Stomach (tissue), 9 donors: ENCODE measurements around the gene VPS33B. TPM values are rescaled to one million over a fixed set of nuclear protein-coding genes. Genes with fewer than 3 reads are reported as not detected.
"Not testable (repeated sequence)": the region's sequence is repeated elsewhere in the genome, so short reads cannot be mapped to it uniquely, and the experiment has no call there.

Source experiments
- DNase-seq, 2 donors: peaks; one replicate each; pipeline versions ENCODE4 v3.0.0 to v3.0.0-alpha.2; 2013 to 2019
- H3K27ac ChIP-seq, 5 donors: fragments of 200-600 bp in 4 of 5; sonication (generic) in 4 of 5; one replicate each; pipeline ENCODE4 v1.5.1; 2013 to 2019; ENCODE audit warnings: mild to moderate bottlenecking in 1 of 5, moderate library complexity in 1 of 5
- H3K27me3 ChIP-seq, 3 donors: fragments of 200-600 bp; sonication (generic); one replicate each; pipeline ENCODE4 v1.5.1; 2017 to 2019; ENCODE audit warnings: mixed run types in 1 of 3
- H3K36me3 ChIP-seq, 4 donors: fragments of 200-600 bp; sonication (generic); 1 replicate in 3 of 4; 2 replicates in 1 of 4; pipeline ENCODE4 v1.5.1; 2016 to 2019
- H3K4me1 ChIP-seq, 4 donors: fragments of 200-600 bp; sonication (generic); one replicate each; pipeline ENCODE4 v1.5.1; 2016 to 2019
- H3K4me3 ChIP-seq, 4 donors: fragments of 200-600 bp; sonication (generic) in 3 of 4; one replicate each; pipeline ENCODE4 v1.5.1; 2016 to 2019; ENCODE audit warnings: mild to moderate bottlenecking in 1 of 4
- H3K9me3 ChIP-seq, 4 donors: fragments of 200-600 bp; sonication (generic); one replicate each; pipeline ENCODE4 v1.5.1; 2016 to 2019
- CTCF ChIP-seq, 7 experiments: fragments of 450-650 bp in 4 of 7; fragments of 200-600 bp in 3 of 7; sonication (generic) in 3 of 7; IDR thresholded peaks; one replicate each; pipeline ENCODE4 v1.5.1; 2016 to 2019; ENCODE audit warnings: antibody characterized with exemption in 7 of 7, control low read depth in 2 of 7, mild to moderate bottlenecking in 1 of 7
- EP300 ChIP-seq: sonication (generic); formaldehyde crosslinking; IDR thresholded peaks from one replicate; pipeline ENCODE4 v1.6.1; 2017; ENCODE audit warnings: antibody characterized with exemption
- POLR2A ChIP-seq, 4 donors: fragments of 450-650 bp; IDR thresholded peaks; one replicate each; pipeline ENCODE4 v1.6.1; 2016; ENCODE audit warnings: antibody characterized with exemption in 4 of 4, control low read depth in 2 of 4, mild to moderate bottlenecking in 1 of 4, moderate library complexity in 1 of 4
- POLR2AphosphoS5 ChIP-seq, 3 donors: sonication (generic); formaldehyde crosslinking; IDR thresholded peaks; one replicate each; pipeline ENCODE4 v1.6.1; 2016; ENCODE audit warnings: antibody characterized with exemption in 3 of 3
- WGBS, 5 donors: extraction: QIAGEN DNeasy Blood & Tissue Kit in 3 of 5; methylation state at CpG; one replicate each; pipeline versions ENCODE4 v1.1.5 to v1.1.7; 2013 to 2018; 5-methylcytosine and 5-hydroxymethylcytosine counted together
- intact Hi-C: fragments of 100-400 bp; cut with DNase I; formaldehyde crosslinking; loops from one replicate; pipeline ENCODE4 v1.15.1; 2023; ENCODE audit warnings: low total_unique reads
- polyA plus RNA-seq, 3 donors: library from polyadenylated mRNA; stranded (reverse); fragments of 200-250 nt; gene quantifications; one replicate each; pipeline ENCODE4 v1.2.3, GENCODE V29; 2013
- total RNA-seq, 5 donors: library from RNA; depleted of rRNA; stranded (reverse); fragments of >200 nt; gene quantifications; one replicate each; pipeline versions ENCODE4 v1.1.0 to v1.2.3, GENCODE V29; 2014 to 2016
- donor health status: healthy with polysubstance abuse.
- donor health status: Bipolar disorder and iron deficiency.
- donor health status: healthy.

VPS33B gene
- total and polyA plus RNA-seq, 8 donors: 1.2 to 23.2 (median 12.6) TPM

- no peak for DNase-seq
- no peak overlapping the region for H3K4me3 ChIP-seq
- H3K4me1 ChIP-seq: peaks cover 17 to 43% (median 28%) of the 10 kb centered on the region in 4 donors
- TF ChIP-seq POLR2A (IDR thresholded peaks at IDR 0.05): no peak
- TF ChIP-seq CTCF (IDR thresholded peaks at IDR 0.05): no peak
- no peak for TF ChIP-seq POLR2AphosphoS5 (IDR thresholded peaks at IDR 0.05)
- TF ChIP-seq EP300: no peak
- H3K27me3 ChIP-seq: no peaks in the 10 kb centered on the region
- 69 to 81% (median 77%) methylated on average over 3 of the region's 3 CpGs for WGBS, 5 donors
- no peak overlapping the region for H3K27ac ChIP-seq
- no peaks in the 10 kb centered on the region for H3K9me3 ChIP-seq
- peaks cover 9 to 52% (median 47%) of the 10 kb centered on the region in 4 donors for H3K36me3 ChIP-seq
- intact Hi-C loops: no loop called here
These were observed 4.2 kb downstream of the VPS33B start for GRCh38 chr15:91018158-91018557.

- TF ChIP-seq CTCF (IDR thresholded peaks at IDR 0.05) (no peak), POLR2AphosphoS5 (IDR thresholded peaks at IDR 0.05) (no peak), EP300 (no peak), POLR2A (IDR thresholded peaks at IDR 0.05) (no peak)
- Histone ChIP-seq H3K27me3 (no peaks in the 10 kb centered on the region), H3K36me3 (peaks cover 13 to 56% (median 51%) of the 10 kb centered on the region in 4 donors), H3K4me1 (peaks cover 15 to 39% (median 24%) of the 10 kb centered on the region in 4 donors), H3K4me3 (no peak overlapping the region), H3K27ac (no peak overlapping the region), H3K9me3 (no peaks in the 10 kb centered on the region)
- DNase-seq: no peak
- intact Hi-C loops: no loop called here
- WGBS, 5 donors: 64 to 80% (median 70%) methylated on average over 5 of the region's 5 CpGs
These were observed 4.7 kb downstream of the VPS33B start for GRCh38 chr15:91017716-91018115.

DNA sequence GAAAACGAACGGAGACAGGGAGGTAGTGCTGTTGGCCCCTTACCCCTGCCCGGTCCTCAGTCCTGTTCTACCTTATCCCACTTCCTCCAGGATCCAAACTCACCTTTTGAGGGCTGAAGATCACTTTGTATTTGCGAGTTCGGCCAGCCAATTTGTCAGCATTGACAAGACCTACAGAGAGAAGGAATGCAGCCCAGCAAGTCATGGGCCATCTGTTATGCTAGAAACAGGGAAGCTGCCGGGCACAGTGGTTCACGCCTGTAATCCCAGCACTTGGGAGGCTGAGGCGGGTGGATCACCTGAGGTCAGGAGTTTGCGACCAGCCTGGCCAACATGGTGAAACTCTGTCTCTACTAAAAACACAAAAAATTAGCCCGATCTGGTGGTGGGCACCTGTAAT, 8.7 kb downstream of the VPS33B start:
- H3K9me3 ChIP-seq, H3K4me3 ChIP-seq, H3K27ac ChIP-seq, intact Hi-C loops, H3K27me3 ChIP-seq: not testable (repeated sequence)
- WGBS, 5 donors: 88 to 96% (median 94%) methylated on average over 10 of the region's 10 CpGs
- Histone ChIP-seq H3K36me3 (peaks cover 22 to 90% (median 90%) of the 10 kb centered on the region in 4 donors), H3K4me1 (peaks cover 0 to 11% (median 0%) of the 10 kb centered on the region in 4 donors)
- DNase-seq: peak in 1 of 2 donors; percentile 44

DNA sequence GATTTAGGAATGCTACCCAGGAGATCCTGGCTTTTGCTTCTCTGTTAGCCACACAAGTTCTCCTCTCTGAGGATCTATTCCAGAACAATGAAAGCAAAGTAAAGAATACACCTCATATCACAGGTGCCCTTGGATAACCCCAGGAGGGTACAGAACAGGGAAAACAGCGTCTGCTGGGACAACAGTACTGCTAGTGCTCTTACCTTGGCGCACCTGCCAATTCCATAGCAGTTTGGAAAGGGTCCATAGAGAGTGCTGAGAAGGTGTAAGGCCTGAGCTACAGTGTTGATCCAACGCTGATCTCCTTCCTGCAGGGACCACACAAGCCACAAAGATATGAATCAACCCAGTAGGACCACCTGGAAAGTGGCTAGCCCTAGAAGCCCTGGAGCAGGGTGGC, 15.1 kb downstream of the VPS33B start:
- Histone ChIP-seq H3K4me1 (peaks cover 0 to 2% (median 0%) of the 10 kb centered on the region in 4 donors), H3K27ac (no peak overlapping the region), H3K36me3 (peaks cover 67 to 99% (median 98%) of the 10 kb centered on the region in 4 donors), H3K27me3 (no peaks in the 10 kb centered on the region), H3K4me3 (no peak overlapping the region), H3K9me3 (no peaks in the 10 kb centered on the region)
- peak in 1 of 2 donors; percentile 62 for DNase-seq
- 37 to 75% (median 68%) methylated on average over 3 of the region's 3 CpGs for WGBS, 5 donors
- intact Hi-C loops: no loop called here
- no peak for TF ChIP-seq POLR2A (IDR thresholded peaks at IDR 0.05)
- no peak for TF ChIP-seq CTCF (IDR thresholded peaks at IDR 0.05)
- TF ChIP-seq EP300: no peak
- no peak for TF ChIP-seq POLR2AphosphoS5 (IDR thresholded peaks at IDR 0.05)

DNA sequence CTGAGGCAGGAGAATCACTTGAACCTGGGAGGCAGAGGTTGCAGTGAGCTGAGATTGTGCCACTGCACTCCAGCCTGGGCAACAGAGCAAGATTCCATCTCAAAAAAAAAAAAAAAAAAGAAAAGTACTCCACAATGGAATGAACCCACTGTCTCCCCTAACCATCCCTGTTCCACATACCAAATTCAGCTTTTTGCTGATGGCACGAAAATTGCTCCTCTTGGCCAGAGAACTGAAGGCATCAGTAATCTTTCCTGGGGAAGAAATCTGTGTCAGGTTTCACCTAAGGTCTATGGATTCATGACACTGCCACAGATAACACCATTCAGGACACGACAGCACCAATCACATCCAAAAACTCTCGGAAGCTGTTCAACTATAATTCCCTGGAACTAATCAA, 21.2 kb downstream of the VPS33B start:
- intact Hi-C loops: no loop called here
- WGBS, 5 donors: 90 to 97% (median 96%) methylated on average over 3 of the region's 3 CpGs
- H3K36me3 ChIP-seq: peaks cover 74 to 93% (median 90%) of the 10 kb centered on the region in 4 donors

More for the DNA sequence above, 21.2 kb downstream of the VPS33B start:
- no peak for DNase-seq
- Histone ChIP-seq H3K27ac (no peak overlapping the region), H3K4me3 (no peak overlapping the region), H3K27me3 (no peaks in the 10 kb centered on the region), H3K9me3 (no peaks in the 10 kb centered on the region), H3K4me1 (no peaks in the 10 kb centered on the region)
- no peak for TF ChIP-seq CTCF (IDR thresholded peaks at IDR 0.05)
- TF ChIP-seq POLR2AphosphoS5 (IDR thresholded peaks at IDR 0.05): no peak
- TF ChIP-seq POLR2A (IDR thresholded peaks at IDR 0.05): no peak
- TF ChIP-seq EP300: no peak
